GM13976 (cell line): ENCODE measurements around the gene PPP3CB.

ENCODE experiments used
- DNase-seq: peaks from one replicate; pipeline ENCODE4 v3.0.0; 2012; ENCODE audit warnings: low spot score
- CTCF ChIP-seq: IDR thresholded peaks from 2 replicates; pipeline ENCODE4 v1.5.1; 2012; ENCODE audit warnings: borderline replicate concordance, mild to moderate bottlenecking; ENCODE audit not compliant: insufficient read depth; ENCODE audit errors: extremely low read depth, missing control alignments, control extremely low read depth
- in situ Hi-C: fragments of 300-500 bp; cut with MboI; formaldehyde crosslinking; loops from one replicate; pipeline ENCODE4 v1.12.0; 2022; ENCODE audit warnings: low sequenced_read_pairs, mixed read lengths, inconsistent platforms; ENCODE audit not compliant: unreplicated experiment

Gene PPP3CB

GRCh38 chr10:73388228-73388627, 107.6 kb downstream of the PPP3CB start:
- in situ Hi-C loops: no loop called here
- no peak for DNase-seq
- TF ChIP-seq CTCF: no peak

- TF ChIP-seq CTCF: no peak
- in situ Hi-C loops: no loop called here
These were observed 109.2 kb downstream of the PPP3CB start for GRCh38 chr10:73386583-73386982.

More at GRCh38 chr10:73386583-73386982, 109.2 kb downstream of the PPP3CB start:
- no peak for DNase-seq
